Uterus (tissue), 4 donors: ENCODE data around the gene NCOA5. TPM values are rescaled to one million over a fixed set of nuclear protein-coding genes. Genes with fewer than 3 reads are reported as not detected.

Experiments
- DNase-seq, 2 donors: peaks; one replicate each; pipeline ENCODE4 v3.0.0-alpha.2; 2019 to 2020
- H3K27ac ChIP-seq, 2 donors: fragments of 200-600 bp; sonication (generic); 1 replicate in 1 of 2; 2 replicates in 1 of 2; pipeline ENCODE4 v1.5.1; 2016 to 2018
- H3K27me3 ChIP-seq, 2 donors: fragments of 200-600 bp; sonication (generic); one replicate each; pipeline ENCODE4 v1.5.1; 2018 to 2019; ENCODE audit warnings: control low read depth in 1 of 2
- H3K36me3 ChIP-seq, 2 donors: fragments of 200-600 bp; sonication (generic); one replicate each; pipeline ENCODE4 v1.5.1; 2019; ENCODE audit warnings: control low read depth in 1 of 2
- H3K4me1 ChIP-seq, 2 donors: fragments of 200-600 bp; sonication (generic); one replicate each; pipeline ENCODE4 v1.5.1; 2018 to 2019; ENCODE audit warnings: control low read depth in 1 of 2
- H3K4me3 ChIP-seq, 2 donors: fragments of 200-600 bp; sonication (generic); 1 replicate in 1 of 2; 2 replicates in 1 of 2; pipeline ENCODE4 v1.5.1; 2018 to 2019; ENCODE audit warnings: mild to moderate bottlenecking in 1 of 2
- H3K9me3 ChIP-seq, 2 donors: fragments of 200-600 bp; sonication (generic); one replicate each; pipeline ENCODE4 v1.5.1; 2019; ENCODE audit warnings: control low read depth in 1 of 2
- POLR2A ChIP-seq, 2 donors: fragments of 450-650 bp; IDR thresholded peaks; one replicate each; pipeline ENCODE4 v1.6.1; 2016; ENCODE audit warnings: antibody characterized with exemption in 2 of 2, mild to moderate bottlenecking in 1 of 2, moderate library complexity in 1 of 2
- intact Hi-C: fragments of 100-400 bp; cut with DNase I; formaldehyde crosslinking; loops from one replicate; pipeline ENCODE4 v1.15.1; 2023; ENCODE audit warnings: low total_unique reads
- total RNA-seq, 4 donors: library from RNA; depleted of rRNA in 3 of 4; stranded (reverse); fragments of >200 nt in 3 of 4; gene quantifications; one replicate each; pipeline versions ENCODE4 v1.1.0 to v1.2.4, GENCODE V29; 2014 to 2023
- TF ChIP-seq, protein P1 (sequence below), 4 experiments: fragments of 200-600 bp in 2 of 4; fragments of 450-650 bp in 2 of 4; sonication (generic) in 2 of 4; IDR thresholded peaks; one replicate each; pipeline ENCODE4 v1.5.1; 2016 to 2019; ENCODE audit warnings: antibody characterized with exemption in 4 of 4, mild to moderate bottlenecking in 2 of 4, moderate library complexity in 1 of 4
- donor health status: DM: yes; HTN: yes; CAD: no.

NCOA5 gene
- total RNA-seq, 4 donors from 2014 or later, result 8.2 to 37.8 (median 29.5) TPM

DNA sequence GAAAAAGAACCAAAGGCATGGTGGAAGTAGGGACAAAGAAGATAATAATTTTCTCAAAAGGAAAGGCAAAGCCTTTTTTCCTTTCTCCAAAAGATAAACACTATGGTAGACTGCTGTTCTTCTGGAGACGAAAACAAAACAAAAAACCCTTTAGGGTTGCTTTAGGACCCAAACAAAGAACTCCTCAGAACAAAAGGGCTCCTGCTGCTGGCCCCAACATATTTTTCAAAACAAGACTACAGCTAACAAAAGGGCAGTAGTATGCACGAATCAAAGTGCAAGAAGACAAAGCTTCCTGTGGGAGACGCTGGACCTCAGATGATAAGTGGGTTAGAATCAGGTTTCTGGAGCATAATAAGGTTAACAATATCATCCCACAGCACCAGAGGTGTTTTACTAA is 15.8 kb downstream of the NCOA5 start:
- Histone ChIP-seq H3K4me1 (no peaks in the 10 kb centered on the region), H3K9me3 (no peaks in the 10 kb centered on the region), H3K4me3 (no peak overlapping the region), H3K36me3 (no peaks in the 10 kb centered on the region), H3K27me3 (no peaks in the 10 kb centered on the region), H3K27ac (no peak overlapping the region)
- DNase-seq, result no peak
- no peak for TF ChIP-seq POLR2A (IDR thresholded peaks at IDR 0.05)
- TF ChIP-seq, protein P1, sequence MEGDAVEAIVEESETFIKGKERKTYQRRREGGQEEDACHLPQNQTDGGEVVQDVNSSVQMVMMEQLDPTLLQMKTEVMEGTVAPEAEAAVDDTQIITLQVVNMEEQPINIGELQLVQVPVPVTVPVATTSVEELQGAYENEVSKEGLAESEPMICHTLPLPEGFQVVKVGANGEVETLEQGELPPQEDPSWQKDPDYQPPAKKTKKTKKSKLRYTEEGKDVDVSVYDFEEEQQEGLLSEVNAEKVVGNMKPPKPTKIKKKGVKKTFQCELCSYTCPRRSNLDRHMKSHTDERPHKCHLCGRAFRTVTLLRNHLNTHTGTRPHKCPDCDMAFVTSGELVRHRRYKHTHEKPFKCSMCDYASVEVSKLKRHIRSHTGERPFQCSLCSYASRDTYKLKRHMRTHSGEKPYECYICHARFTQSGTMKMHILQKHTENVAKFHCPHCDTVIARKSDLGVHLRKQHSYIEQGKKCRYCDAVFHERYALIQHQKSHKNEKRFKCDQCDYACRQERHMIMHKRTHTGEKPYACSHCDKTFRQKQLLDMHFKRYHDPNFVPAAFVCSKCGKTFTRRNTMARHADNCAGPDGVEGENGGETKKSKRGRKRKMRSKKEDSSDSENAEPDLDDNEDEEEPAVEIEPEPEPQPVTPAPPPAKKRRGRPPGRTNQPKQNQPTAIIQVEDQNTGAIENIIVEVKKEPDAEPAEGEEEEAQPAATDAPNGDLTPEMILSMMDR (IDR thresholded peaks at IDR 0.05), result no peak
- intact Hi-C loops, result no loop called here

GRCh38 chr20:46073443-46073842 is 16.3 kb downstream of the NCOA5 start:
- H3K27me3 ChIP-seq, result no peaks in the 10 kb centered on the region
- TF ChIP-seq, protein P1 (IDR thresholded peaks at IDR 0.05), result no peak
- TF ChIP-seq POLR2A (IDR thresholded peaks at IDR 0.05), result no peak
- no peak overlapping the region for H3K27ac ChIP-seq
- no peak for DNase-seq
- H3K9me3 ChIP-seq, result no peaks in the 10 kb centered on the region
- intact Hi-C loops, result no loop called here
- no peaks in the 10 kb centered on the region for H3K36me3 ChIP-seq
- H3K4me1 ChIP-seq, result no peaks in the 10 kb centered on the region
- H3K4me3 ChIP-seq, result no peak overlapping the region

DNA sequence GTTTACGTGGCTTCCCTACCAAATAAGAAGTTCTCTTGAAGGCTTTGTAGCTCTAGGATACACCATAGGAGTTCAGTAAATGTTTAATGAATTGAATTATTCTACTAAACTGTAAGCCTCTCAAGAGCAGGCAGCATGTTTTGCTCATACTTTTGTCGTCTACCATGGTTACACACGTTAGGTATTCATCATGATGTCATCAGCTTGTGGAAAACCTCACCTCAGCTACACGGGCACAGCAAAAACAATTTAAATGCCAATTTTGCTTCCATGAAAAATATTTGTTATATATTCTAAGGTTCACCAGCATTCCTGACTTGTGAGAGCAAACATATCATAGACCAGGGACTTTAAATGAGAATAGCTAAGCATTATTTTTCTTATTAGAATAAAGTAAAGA is 16.7 kb downstream of the NCOA5 start:
- TF ChIP-seq POLR2A (IDR thresholded peaks at IDR 0.05), result no peak
- TF ChIP-seq, protein P1 (IDR thresholded peaks at IDR 0.05), result no peak
- no peak overlapping the region for H3K27ac ChIP-seq
- intact Hi-C loops, result no loop called here
- H3K36me3 ChIP-seq, result no peaks in the 10 kb centered on the region
- no peaks in the 10 kb centered on the region for H3K27me3 ChIP-seq
- no peak for DNase-seq
- no peaks in the 10 kb centered on the region for H3K9me3 ChIP-seq
- no peak overlapping the region for H3K4me3 ChIP-seq
- no peaks in the 10 kb centered on the region for H3K4me1 ChIP-seq

GRCh38 chr20:46071573-46071972 is 18.2 kb downstream of the NCOA5 start:
- no peaks in the 10 kb centered on the region for H3K9me3 ChIP-seq
- H3K36me3 ChIP-seq, result no peaks in the 10 kb centered on the region
- H3K27me3 ChIP-seq, result no peaks in the 10 kb centered on the region
- H3K4me3 ChIP-seq, result no peak overlapping the region
- TF ChIP-seq, protein P1 (IDR thresholded peaks at IDR 0.05), result no peak
- TF ChIP-seq POLR2A (IDR thresholded peaks at IDR 0.05), result no peak
- H3K4me1 ChIP-seq, result no peaks in the 10 kb centered on the region
- no peak for DNase-seq
- intact Hi-C loops, result no loop called here
- no peak overlapping the region for H3K27ac ChIP-seq

DNA sequence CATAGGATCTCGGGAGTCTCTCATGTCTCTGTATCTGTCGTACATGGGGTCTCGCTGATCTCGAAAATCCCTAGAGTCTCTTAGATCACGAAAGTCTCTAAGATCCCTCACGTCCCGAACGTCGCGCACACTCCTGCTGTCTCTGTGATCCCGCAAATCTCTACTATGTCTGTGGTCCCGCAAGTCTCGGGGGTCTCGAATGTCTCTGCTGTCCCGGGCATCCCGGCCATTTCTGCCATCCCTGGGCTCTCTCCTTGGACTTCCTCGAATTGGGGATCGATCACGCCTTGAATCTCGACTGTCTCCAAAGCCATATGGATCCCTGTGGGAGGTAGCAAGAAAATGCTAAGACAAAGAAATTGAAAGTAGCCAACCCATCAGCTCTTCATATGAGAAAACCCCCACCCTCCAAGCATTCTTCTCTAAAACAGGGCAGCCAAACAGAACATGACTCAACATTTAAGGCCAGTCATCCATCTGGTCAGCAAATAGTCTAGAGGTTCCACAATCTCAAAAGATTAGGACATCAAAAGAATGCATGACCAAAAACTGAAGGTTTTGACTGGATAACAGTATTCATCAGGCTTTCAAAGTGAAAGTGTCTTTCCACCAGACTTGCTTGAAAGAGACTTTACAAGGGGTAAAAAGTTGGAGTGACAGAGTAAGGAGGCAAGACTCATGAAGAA is 19.4 kb downstream of the NCOA5 start:
- TF ChIP-seq, protein P1 (IDR thresholded peaks at IDR 0.05), result no peak
- TF ChIP-seq POLR2A (IDR thresholded peaks at IDR 0.05), result no peak
- no peaks in the 10 kb centered on the region for H3K27me3 ChIP-seq
- no peaks in the 10 kb centered on the region for H3K36me3 ChIP-seq
- H3K4me3 ChIP-seq, result no peak overlapping the region
- H3K27ac ChIP-seq, result no peak overlapping the region
- H3K9me3 ChIP-seq, result no peaks in the 10 kb centered on the region
- DNase-seq, result no peak
- H3K4me1 ChIP-seq, result no peaks in the 10 kb centered on the region
- intact Hi-C loops, result no loop called here
